NCI-H146 treated with DMSO at 0.1 percent for 48 hours (cell line): ENCODE data around the gene ITGB6.
"Not testable (repeated sequence)": the region's sequence is repeated elsewhere in the genome, so short reads cannot be mapped to it uniquely, and the experiment has no call there.

Experiments
- DNase-seq: peaks from one replicate; lab custom pipeline; 2025; ENCODE audit not compliant: unreplicated experiment; lab: John Stamatoyannopoulos, UW

The ITGB6 gene

GRCh38 chr2:160194946-160195345, 5.1 kb downstream of the ITGB6 start:
- no peak for DNase-seq

GRCh38 chr2:160194351-160194750, 5.7 kb downstream of the ITGB6 start:
- DNase-seq, result no peak

GRCh38 chr2:160181146-160181836, 18.8 kb downstream of the ITGB6 start:
- not testable (repeated sequence) for DNase-seq

GRCh38 chr2:160180690-160181089, 19.4 kb downstream of the ITGB6 start:
- DNase-seq, result not testable (repeated sequence)

GRCh38 chr2:160180172-160180571, 19.9 kb downstream of the ITGB6 start:
- no peak for DNase-seq

GRCh38 chr2:160175169-160176134, 24.6 kb downstream of the ITGB6 start:
- DNase-seq, result no peak

GRCh38 chr2:160174322-160174721, 25.8 kb downstream of the ITGB6 start:
- no peak for DNase-seq

GRCh38 chr2:160169988-160170387, 30.1 kb downstream of the ITGB6 start:
- no peak for DNase-seq

- DNase-seq, result no peak
These were observed 30.6 kb downstream of the ITGB6 start for GRCh38 chr2:160169471-160169870.

GRCh38 chr2:160168878-160169277, 31.2 kb downstream of the ITGB6 start:
- no peak for DNase-seq

- DNase-seq, result no peak
These were observed 32.9 kb downstream of the ITGB6 start for GRCh38 chr2:160167089-160167740.

- no peak for DNase-seq
These were observed 34.1 kb downstream of the ITGB6 start for GRCh38 chr2:160165996-160166395.

GRCh38 chr2:160165081-160165480, 35.0 kb downstream of the ITGB6 start:
- no peak for DNase-seq

- DNase-seq, result no peak
These were observed 41.9 kb downstream of the ITGB6 start for GRCh38 chr2:160157861-160158829.

GRCh38 chr2:160156665-160157064, 43.4 kb downstream of the ITGB6 start:
- no peak for DNase-seq

- no peak for DNase-seq
These were observed 44.0 kb downstream of the ITGB6 start for GRCh38 chr2:160156100-160156499.

- not testable (repeated sequence) for DNase-seq
These were observed 51.7 kb downstream of the ITGB6 start for GRCh38 chr2:160148419-160148818.

GRCh38 chr2:160145471-160145870, 54.6 kb downstream of the ITGB6 start:
- no peak for DNase-seq

- DNase-seq, result no peak
These were observed 55.6 kb downstream of the ITGB6 start for GRCh38 chr2:160144280-160144990.

- DNase-seq, result no peak
These were observed 57.6 kb downstream of the ITGB6 start for GRCh38 chr2:160142472-160142871.
